Stomach (tissue), 9 donors: Measurements from ENCODE around the gene PDE8A. TPM values are rescaled to one million over a fixed set of nuclear protein-coding genes. Genes with fewer than 3 reads are reported as not detected.
A peak's percentile ranks its signal among the peaks of the same experiment; 100 is the strongest.

Experiments used
- DNase-seq, 2 donors: peaks; one replicate each; pipeline versions ENCODE4 v3.0.0 to v3.0.0-alpha.2; 2013 to 2019
- H3K27ac ChIP-seq, 5 donors: fragments of 200-600 bp in 4 of 5; sonication (generic) in 4 of 5; one replicate each; pipeline ENCODE4 v1.5.1; 2013 to 2019; ENCODE audit warnings: mild to moderate bottlenecking in 1 of 5, moderate library complexity in 1 of 5
- H3K27me3 ChIP-seq, 3 donors: fragments of 200-600 bp; sonication (generic); one replicate each; pipeline ENCODE4 v1.5.1; 2017 to 2019; ENCODE audit warnings: mixed run types in 1 of 3
- H3K36me3 ChIP-seq, 4 donors: fragments of 200-600 bp; sonication (generic); 1 replicate in 3 of 4; 2 replicates in 1 of 4; pipeline ENCODE4 v1.5.1; 2016 to 2019
- H3K4me1 ChIP-seq, 4 donors: fragments of 200-600 bp; sonication (generic); one replicate each; pipeline ENCODE4 v1.5.1; 2016 to 2019
- H3K4me3 ChIP-seq, 4 donors: fragments of 200-600 bp; sonication (generic) in 3 of 4; one replicate each; pipeline ENCODE4 v1.5.1; 2016 to 2019; ENCODE audit warnings: mild to moderate bottlenecking in 1 of 4
- H3K9me3 ChIP-seq, 4 donors: fragments of 200-600 bp; sonication (generic); one replicate each; pipeline ENCODE4 v1.5.1; 2016 to 2019
- EP300 ChIP-seq: sonication (generic); formaldehyde crosslinking; IDR thresholded peaks from one replicate; pipeline ENCODE4 v1.6.1; 2017; ENCODE audit warnings: antibody characterized with exemption
- POLR2A ChIP-seq, 4 donors: fragments of 450-650 bp; IDR thresholded peaks; one replicate each; pipeline ENCODE4 v1.6.1; 2016; ENCODE audit warnings: antibody characterized with exemption in 4 of 4, control low read depth in 2 of 4, mild to moderate bottlenecking in 1 of 4, moderate library complexity in 1 of 4
- POLR2AphosphoS5 ChIP-seq, 3 donors: sonication (generic); formaldehyde crosslinking; IDR thresholded peaks; one replicate each; pipeline ENCODE4 v1.6.1; 2016; ENCODE audit warnings: antibody characterized with exemption in 3 of 3
- WGBS, 5 donors: extraction: QIAGEN DNeasy Blood & Tissue Kit in 3 of 5; methylation state at CpG; one replicate each; pipeline versions ENCODE4 v1.1.5 to v1.1.7; 2013 to 2018; 5-methylcytosine and 5-hydroxymethylcytosine counted together
- intact Hi-C: fragments of 100-400 bp; cut with DNase I; formaldehyde crosslinking; loops from one replicate; pipeline ENCODE4 v1.15.1; 2023; ENCODE audit warnings: low total_unique reads
- polyA plus RNA-seq, 3 donors: library from polyadenylated mRNA; stranded (reverse); fragments of 200-250 nt; gene quantifications; one replicate each; pipeline ENCODE4 v1.2.3, GENCODE V29; 2013
- total RNA-seq, 5 donors: library from RNA; depleted of rRNA; stranded (reverse); fragments of >200 nt; gene quantifications; one replicate each; pipeline versions ENCODE4 v1.1.0 to v1.2.3, GENCODE V29; 2014 to 2016
- TF ChIP-seq, protein P1 (sequence below), 7 experiments: fragments of 450-650 bp in 4 of 7; fragments of 200-600 bp in 3 of 7; sonication (generic) in 3 of 7; IDR thresholded peaks; one replicate each; pipeline ENCODE4 v1.5.1; 2016 to 2019; ENCODE audit warnings: antibody characterized with exemption in 7 of 7, control low read depth in 2 of 7, mild to moderate bottlenecking in 1 of 7
- donor health status: healthy with polysubstance abuse.
- donor health status: Bipolar disorder and iron deficiency.
- donor health status: healthy.

The PDE8A gene
- total and polyA plus RNA-seq, 8 donors = 15.6 to 85.9 (median 38.3) TPM

DNA sequence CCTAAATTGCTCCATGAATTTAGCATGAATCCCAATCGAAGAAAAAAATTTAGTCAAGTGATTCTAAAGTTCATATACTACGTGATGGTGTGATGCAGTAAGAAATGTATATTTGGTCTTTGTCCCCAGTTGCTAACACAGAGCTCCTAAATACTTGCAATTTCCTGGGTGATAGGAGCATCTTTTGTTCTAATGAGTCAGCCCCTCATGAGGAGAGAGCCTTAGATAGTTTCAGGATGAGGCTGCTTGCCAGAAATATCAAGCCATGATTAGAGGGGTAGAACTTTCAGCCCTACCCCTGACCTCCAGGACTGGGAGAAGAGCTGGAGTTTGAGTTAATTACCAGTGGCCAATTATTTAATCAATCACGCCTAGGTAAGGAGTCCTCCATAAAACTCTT is 170.2 kb downstream of the PDE8A start:
- Histone ChIP-seq H3K27ac (no peak overlapping the region), H3K36me3 (no peaks in the 10 kb centered on the region), H3K4me1 (no peaks in the 10 kb centered on the region), H3K9me3 (no peaks in the 10 kb centered on the region), H3K4me3 (no peak overlapping the region), H3K27me3 (no peaks in the 10 kb centered on the region)
- TF ChIP-seq EP300 (no peak), POLR2AphosphoS5 (IDR thresholded peaks at IDR 0.05) (no peak), POLR2A (IDR thresholded peaks at IDR 0.05) (no peak)
- TF ChIP-seq, protein P1, sequence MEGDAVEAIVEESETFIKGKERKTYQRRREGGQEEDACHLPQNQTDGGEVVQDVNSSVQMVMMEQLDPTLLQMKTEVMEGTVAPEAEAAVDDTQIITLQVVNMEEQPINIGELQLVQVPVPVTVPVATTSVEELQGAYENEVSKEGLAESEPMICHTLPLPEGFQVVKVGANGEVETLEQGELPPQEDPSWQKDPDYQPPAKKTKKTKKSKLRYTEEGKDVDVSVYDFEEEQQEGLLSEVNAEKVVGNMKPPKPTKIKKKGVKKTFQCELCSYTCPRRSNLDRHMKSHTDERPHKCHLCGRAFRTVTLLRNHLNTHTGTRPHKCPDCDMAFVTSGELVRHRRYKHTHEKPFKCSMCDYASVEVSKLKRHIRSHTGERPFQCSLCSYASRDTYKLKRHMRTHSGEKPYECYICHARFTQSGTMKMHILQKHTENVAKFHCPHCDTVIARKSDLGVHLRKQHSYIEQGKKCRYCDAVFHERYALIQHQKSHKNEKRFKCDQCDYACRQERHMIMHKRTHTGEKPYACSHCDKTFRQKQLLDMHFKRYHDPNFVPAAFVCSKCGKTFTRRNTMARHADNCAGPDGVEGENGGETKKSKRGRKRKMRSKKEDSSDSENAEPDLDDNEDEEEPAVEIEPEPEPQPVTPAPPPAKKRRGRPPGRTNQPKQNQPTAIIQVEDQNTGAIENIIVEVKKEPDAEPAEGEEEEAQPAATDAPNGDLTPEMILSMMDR (IDR thresholded peaks at IDR 0.05) = no peak
- no peak for DNase-seq
- 90 to 94% (median 92%) methylated on average over 3 of the region's 3 CpGs for WGBS, 5 donors
- intact Hi-C loops = no loop called here

DNA sequence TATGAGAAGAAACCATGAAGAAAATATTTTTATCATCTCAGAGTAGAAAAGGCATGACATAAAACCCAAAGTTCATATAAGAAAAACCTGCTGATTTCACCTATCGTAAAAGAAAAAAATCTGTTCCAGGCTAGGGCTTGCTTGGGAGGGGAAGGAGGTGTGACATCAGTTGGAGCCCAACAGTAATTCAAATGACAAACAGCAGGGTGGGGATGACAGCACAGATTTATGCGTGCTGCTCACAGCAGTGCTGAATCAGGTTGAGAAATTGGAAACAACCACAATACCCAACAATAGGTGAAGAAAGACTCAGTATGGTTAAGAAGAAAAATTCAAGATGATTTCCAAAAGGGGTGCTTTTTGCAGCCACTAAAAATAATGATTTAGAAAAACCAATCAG is 172.4 kb downstream of the PDE8A start:
- no peaks in the 10 kb centered on the region for H3K4me1 ChIP-seq
- no peaks in the 10 kb centered on the region for H3K36me3 ChIP-seq
- no peaks in the 10 kb centered on the region for H3K9me3 ChIP-seq
- no peak overlapping the region for H3K27ac ChIP-seq
- H3K27me3 ChIP-seq = no peaks in the 10 kb centered on the region
- 44 to 59% (median 47%) methylated on average over 2 of the region's 2 CpGs for WGBS, 5 donors
- no peak overlapping the region for H3K4me3 ChIP-seq
- TF ChIP-seq, protein P1 (IDR thresholded peaks at IDR 0.05) = no peak
- TF ChIP-seq EP300 (no peak), POLR2A (IDR thresholded peaks at IDR 0.05) (no peak), POLR2AphosphoS5 (IDR thresholded peaks at IDR 0.05) (no peak)
- peak in 1 of 2 donors; percentile 29 for DNase-seq
- intact Hi-C loops = no loop called here

DNA sequence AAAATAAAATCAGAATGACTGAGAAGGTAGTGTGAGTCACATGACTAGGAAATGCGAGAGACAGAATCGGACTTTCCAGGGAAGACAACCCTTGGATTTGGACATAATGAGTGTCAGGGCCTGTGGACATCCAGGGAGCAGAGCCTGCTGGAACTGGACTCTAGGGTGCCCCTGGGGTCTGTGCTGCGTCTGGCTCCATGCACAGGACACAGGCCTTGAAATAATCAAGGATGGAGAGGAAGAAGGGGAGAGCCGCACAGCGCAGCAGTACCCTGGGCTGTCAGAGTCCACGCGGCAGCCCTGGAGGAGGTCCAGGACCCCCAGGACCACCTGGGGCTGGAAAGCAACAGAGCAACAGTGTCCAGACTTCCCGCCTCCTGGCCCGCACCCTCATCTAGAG is 173.7 kb downstream of the PDE8A start:
- Histone ChIP-seq H3K4me1 (no peaks in the 10 kb centered on the region), H3K27me3 (no peaks in the 10 kb centered on the region), H3K9me3 (no peaks in the 10 kb centered on the region), H3K4me3 (no peak overlapping the region), H3K36me3 (no peaks in the 10 kb centered on the region), H3K27ac (no peak overlapping the region)
- TF ChIP-seq, protein P1 (IDR thresholded peaks at IDR 0.05) = no peak
- TF ChIP-seq POLR2A (IDR thresholded peaks at IDR 0.05) (no peak), EP300 (no peak), POLR2AphosphoS5 (IDR thresholded peaks at IDR 0.05) (no peak)
- intact Hi-C loops = no loop called here
- DNase-seq = no peak
- WGBS, 5 donors = 69 to 81% (median 74%) methylated on average over 6 to 9 of the region's 9 CpGs

DNA sequence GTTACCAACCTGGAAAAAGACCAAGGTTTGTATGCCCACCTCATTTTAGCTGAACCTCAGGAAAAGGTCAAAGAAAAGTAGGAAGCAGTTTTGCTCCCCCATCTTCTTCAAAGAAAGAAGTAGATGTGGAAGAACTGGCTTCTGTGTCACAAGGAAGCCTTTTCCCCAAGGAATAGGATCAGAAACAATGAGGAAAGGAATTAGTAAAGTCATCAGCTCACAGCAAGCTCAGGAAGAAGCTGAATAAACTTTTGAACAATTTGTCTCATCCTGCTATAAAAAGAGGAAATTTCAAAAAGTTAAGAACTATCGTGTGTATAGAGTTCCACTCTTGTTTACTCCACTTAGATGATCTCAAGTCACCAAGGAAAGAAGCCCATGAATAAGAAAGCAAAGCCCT is 174.2 kb downstream of the PDE8A start:
- no peaks in the 10 kb centered on the region for H3K27me3 ChIP-seq
- H3K4me1 ChIP-seq = no peaks in the 10 kb centered on the region
- TF ChIP-seq, protein P1 (IDR thresholded peaks at IDR 0.05) = no peak
- TF ChIP-seq POLR2A (IDR thresholded peaks at IDR 0.05) = no peak
- no peak for TF ChIP-seq EP300
- TF ChIP-seq POLR2AphosphoS5 (IDR thresholded peaks at IDR 0.05) = no peak
- H3K36me3 ChIP-seq = no peaks in the 10 kb centered on the region
- DNase-seq = no peak
- H3K9me3 ChIP-seq = no peaks in the 10 kb centered on the region
- 52 to 76% (median 68%) methylated on average over 1 of the region's 1 CpG for WGBS, 5 donors
- H3K4me3 ChIP-seq = no peak overlapping the region
- intact Hi-C loops = no loop called here
- H3K27ac ChIP-seq = no peak overlapping the region
